ENCODE data around the gene PTPRN2.

DNA sequence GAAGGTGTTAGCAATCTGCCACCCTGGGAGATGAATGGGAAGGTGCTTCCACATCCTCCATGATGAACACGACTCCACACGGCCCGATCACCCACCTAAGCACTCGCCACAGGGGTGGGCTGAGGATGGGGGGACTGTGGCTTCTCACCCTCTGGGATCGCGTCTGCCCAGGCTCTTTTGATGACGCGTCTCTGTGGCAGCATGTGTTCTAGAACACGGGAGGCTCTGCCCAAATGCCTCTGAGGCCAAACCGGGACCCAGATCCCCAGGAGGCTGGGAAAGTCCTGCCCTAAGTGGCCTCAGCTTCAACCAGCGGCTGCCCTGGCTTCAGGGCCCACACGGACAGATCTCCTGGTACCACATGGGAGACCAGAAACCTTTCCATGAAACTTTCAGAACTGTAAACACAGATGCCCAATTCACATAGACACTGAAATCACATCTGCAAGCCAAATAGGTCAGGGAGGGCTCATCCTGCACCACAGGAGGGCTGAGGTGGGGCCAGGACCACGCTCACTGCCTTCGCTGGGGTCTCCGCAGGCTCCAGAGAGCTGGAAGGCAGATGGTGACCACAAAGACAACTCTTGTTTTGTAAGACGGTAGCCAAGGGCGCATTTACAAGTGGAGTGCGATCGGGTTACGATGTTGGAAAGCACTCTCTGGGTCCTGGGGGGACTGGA lies 200.6 kb downstream of the PTPRN2 start:
- TF ChIP-seq POLR2A (IDR thresholded peaks at IDR 0.05): no peak
- TF ChIP-seq, protein P1, sequence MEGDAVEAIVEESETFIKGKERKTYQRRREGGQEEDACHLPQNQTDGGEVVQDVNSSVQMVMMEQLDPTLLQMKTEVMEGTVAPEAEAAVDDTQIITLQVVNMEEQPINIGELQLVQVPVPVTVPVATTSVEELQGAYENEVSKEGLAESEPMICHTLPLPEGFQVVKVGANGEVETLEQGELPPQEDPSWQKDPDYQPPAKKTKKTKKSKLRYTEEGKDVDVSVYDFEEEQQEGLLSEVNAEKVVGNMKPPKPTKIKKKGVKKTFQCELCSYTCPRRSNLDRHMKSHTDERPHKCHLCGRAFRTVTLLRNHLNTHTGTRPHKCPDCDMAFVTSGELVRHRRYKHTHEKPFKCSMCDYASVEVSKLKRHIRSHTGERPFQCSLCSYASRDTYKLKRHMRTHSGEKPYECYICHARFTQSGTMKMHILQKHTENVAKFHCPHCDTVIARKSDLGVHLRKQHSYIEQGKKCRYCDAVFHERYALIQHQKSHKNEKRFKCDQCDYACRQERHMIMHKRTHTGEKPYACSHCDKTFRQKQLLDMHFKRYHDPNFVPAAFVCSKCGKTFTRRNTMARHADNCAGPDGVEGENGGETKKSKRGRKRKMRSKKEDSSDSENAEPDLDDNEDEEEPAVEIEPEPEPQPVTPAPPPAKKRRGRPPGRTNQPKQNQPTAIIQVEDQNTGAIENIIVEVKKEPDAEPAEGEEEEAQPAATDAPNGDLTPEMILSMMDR (IDR thresholded peaks at IDR 0.05): no peak
